Esophagus squamous epithelium (tissue), 4 donors: ENCODE measurements around the gene ZSCAN4.

Experiments
- POLR2A ChIP-seq, 4 donors: fragments of 450-650 bp; IDR thresholded peaks; one replicate each; pipeline ENCODE4 v1.6.1; 2017; ENCODE audit warnings: antibody characterized with exemption in 4 of 4, mild to moderate bottlenecking in 4 of 4, moderate library complexity in 3 of 4
- TF ChIP-seq, protein P1 (sequence below), 6 experiments: fragments of 450-650 bp in 4 of 6; fragments of 200-600 bp in 2 of 6; sonication (generic) in 2 of 6; IDR thresholded peaks; one replicate each; pipeline ENCODE4 v1.5.1; 2016 to 2019; ENCODE audit warnings: antibody characterized with exemption in 6 of 6, mild to moderate bottlenecking in 4 of 6, moderate library complexity in 4 of 6

DNA sequence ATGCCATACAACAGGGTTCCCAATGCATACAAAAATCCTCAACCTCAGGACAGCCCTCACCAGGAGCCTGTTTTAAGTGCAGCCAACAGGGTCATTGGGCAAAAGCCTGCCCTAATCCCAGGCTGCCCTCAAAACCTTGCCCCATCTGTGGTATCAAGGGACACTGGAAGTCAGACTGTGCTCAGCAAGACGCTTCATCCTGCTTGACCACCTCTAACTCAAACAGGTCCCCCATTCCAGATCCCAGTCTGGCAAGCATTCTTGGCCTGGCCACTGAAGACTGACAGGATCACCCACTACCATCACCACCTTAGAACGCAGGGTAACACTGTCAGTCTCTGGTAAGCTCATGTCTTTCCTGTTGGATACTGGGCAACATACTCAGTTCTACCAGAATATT is 15.0 kb upstream of the ZSCAN4 start:
- TF ChIP-seq, protein P1, sequence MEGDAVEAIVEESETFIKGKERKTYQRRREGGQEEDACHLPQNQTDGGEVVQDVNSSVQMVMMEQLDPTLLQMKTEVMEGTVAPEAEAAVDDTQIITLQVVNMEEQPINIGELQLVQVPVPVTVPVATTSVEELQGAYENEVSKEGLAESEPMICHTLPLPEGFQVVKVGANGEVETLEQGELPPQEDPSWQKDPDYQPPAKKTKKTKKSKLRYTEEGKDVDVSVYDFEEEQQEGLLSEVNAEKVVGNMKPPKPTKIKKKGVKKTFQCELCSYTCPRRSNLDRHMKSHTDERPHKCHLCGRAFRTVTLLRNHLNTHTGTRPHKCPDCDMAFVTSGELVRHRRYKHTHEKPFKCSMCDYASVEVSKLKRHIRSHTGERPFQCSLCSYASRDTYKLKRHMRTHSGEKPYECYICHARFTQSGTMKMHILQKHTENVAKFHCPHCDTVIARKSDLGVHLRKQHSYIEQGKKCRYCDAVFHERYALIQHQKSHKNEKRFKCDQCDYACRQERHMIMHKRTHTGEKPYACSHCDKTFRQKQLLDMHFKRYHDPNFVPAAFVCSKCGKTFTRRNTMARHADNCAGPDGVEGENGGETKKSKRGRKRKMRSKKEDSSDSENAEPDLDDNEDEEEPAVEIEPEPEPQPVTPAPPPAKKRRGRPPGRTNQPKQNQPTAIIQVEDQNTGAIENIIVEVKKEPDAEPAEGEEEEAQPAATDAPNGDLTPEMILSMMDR (IDR thresholded peaks at IDR 0.05) = no peak
- no peak for TF ChIP-seq POLR2A (IDR thresholded peaks at IDR 0.05)
